HUES64 (cell line): Measurements from ENCODE around the gene HECW1.
"Not testable (repeated sequence)": the region's sequence is repeated elsewhere in the genome, so short reads cannot be mapped to it uniquely, and the experiment has no call there.

Source experiments
- H3K27ac ChIP-seq: 2 replicates; pipeline ENCODE4 v1.7.0; 2013; ENCODE audit warnings: low read depth, low read length, inconsistent platforms
- H3K27me3 ChIP-seq: 2 replicates; pipeline ENCODE4 v1.6.1; 2013; ENCODE audit warnings: mild to moderate bottlenecking, low read length; ENCODE audit not compliant: insufficient read depth
- H3K36me3 ChIP-seq: 2 replicates; pipeline ENCODE4 v1.6.1; 2013; ENCODE audit warnings: mild to moderate bottlenecking, low read length; ENCODE audit not compliant: insufficient read depth
- H3K4me1 ChIP-seq: 2 replicates; pipeline ENCODE4 v1.6.1; 2013; ENCODE audit warnings: mild to moderate bottlenecking, low read length, moderate library complexity; ENCODE audit not compliant: insufficient read depth
- H3K4me3 ChIP-seq: 2 replicates; pipeline ENCODE4 v1.5.1; 2013; ENCODE audit warnings: mild to moderate bottlenecking, low read length, moderate library complexity
- H3K9ac ChIP-seq: 2 replicates; pipeline ENCODE4 v1.6.1; 2013; ENCODE audit warnings: mild to moderate bottlenecking, low read depth, low read length
- H3K9me3 ChIP-seq: 2 replicates; pipeline ENCODE4 v1.6.1; 2013; ENCODE audit warnings: low read depth, low read length; ENCODE audit not compliant: insufficient read depth
- WGBS: fragments of 150-250, 120-280 bp; methylation state at CpG from one replicate; pipeline ENCODE4 v1.1.7; 2013; ENCODE audit warnings: missing lambda C conversion rate; 5-methylcytosine and 5-hydroxymethylcytosine counted together

HECW1 gene

GRCh38 chr7:43470110-43470509 lies 357.7 kb downstream of the HECW1 start:
- WGBS, result 96% methylated on average over 5 of the region's 5 CpGs
- H3K4me3 ChIP-seq, result no peak overlapping the region
- H3K27me3 ChIP-seq, result no peaks in the 10 kb centered on the region
- H3K36me3 ChIP-seq, result no peaks in the 10 kb centered on the region
- no peaks in the 10 kb centered on the region for H3K9me3 ChIP-seq
- H3K9ac ChIP-seq, result no peak overlapping the region
- H3K27ac ChIP-seq, result no peak overlapping the region
- peaks cover 8% of the 10 kb centered on the region; the same call in 1 of the 2 replicates for H3K4me1 ChIP-seq

- H3K4me3 ChIP-seq, result no peak overlapping the region
- WGBS, result no CpG with 5 or more reads among the region's 1 CpG
- H3K36me3 ChIP-seq, result no peaks in the 10 kb centered on the region
- peaks cover 7% of the 10 kb centered on the region for H3K9me3 ChIP-seq
- H3K9ac ChIP-seq, result no peak overlapping the region
- H3K27ac ChIP-seq, result no peak overlapping the region
- H3K4me1 ChIP-seq, result peaks cover 8% of the 10 kb centered on the region; the same call in 1 of the 2 replicates
- no peaks in the 10 kb centered on the region for H3K27me3 ChIP-seq
These were observed 363.5 kb downstream of the HECW1 start for GRCh38 chr7:43475983-43476382.

GRCh38 chr7:43476896-43477295 lies 364.4 kb downstream of the HECW1 start:
- peaks cover 8% of the 10 kb centered on the region; the same call in 1 of the 2 replicates for H3K4me1 ChIP-seq
- no peaks in the 10 kb centered on the region for H3K27me3 ChIP-seq
- peaks cover 7% of the 10 kb centered on the region for H3K9me3 ChIP-seq
- no peak overlapping the region for H3K27ac ChIP-seq
- no peaks in the 10 kb centered on the region for H3K36me3 ChIP-seq
- WGBS, result 100% methylated on average over 2 of the region's 2 CpGs
- no peak overlapping the region for H3K9ac ChIP-seq
- no peak overlapping the region for H3K4me3 ChIP-seq

GRCh38 chr7:43479042-43479441 lies 366.6 kb downstream of the HECW1 start:
- WGBS, result 82% methylated on average over 5 of the region's 6 CpGs

GRCh38 chr7:43479543-43479942 lies 367.1 kb downstream of the HECW1 start:
- Histone ChIP-seq H3K36me3 (no peaks in the 10 kb centered on the region), H3K9me3 (peaks cover 7% of the 10 kb centered on the region), H3K9ac (no peak overlapping the region), H3K4me3 (no peak overlapping the region), H3K4me1 (no peaks in the 10 kb centered on the region), H3K27ac (no peak overlapping the region), H3K27me3 (no peaks in the 10 kb centered on the region)
- WGBS, result 95% methylated on average over 14 of the region's 14 CpGs

More at GRCh38 chr7:43479042-43479441, 366.6 kb downstream of the HECW1 start:
- Histone ChIP-seq H3K36me3 (no peaks in the 10 kb centered on the region), H3K27me3 (no peaks in the 10 kb centered on the region), H3K9ac (no peak overlapping the region), H3K9me3 (peaks cover 7% of the 10 kb centered on the region), H3K27ac (no peak overlapping the region), H3K4me3 (no peak overlapping the region), H3K4me1 (no peaks in the 10 kb centered on the region)

- H3K4me3 ChIP-seq, result no peak overlapping the region
- 100% methylated on average over 3 of the region's 4 CpGs for WGBS
- no peaks in the 10 kb centered on the region for H3K27me3 ChIP-seq
- peaks cover 7% of the 10 kb centered on the region for H3K9me3 ChIP-seq
- H3K9ac ChIP-seq, result no peak overlapping the region
- no peaks in the 10 kb centered on the region for H3K4me1 ChIP-seq
- no peaks in the 10 kb centered on the region for H3K36me3 ChIP-seq
- no peak overlapping the region for H3K27ac ChIP-seq
These were observed 368.1 kb downstream of the HECW1 start for GRCh38 chr7:43480581-43480980.

GRCh38 chr7:43481902-43482678 lies 369.6 kb downstream of the HECW1 start:
- no peaks in the 10 kb centered on the region for H3K36me3 ChIP-seq
- H3K27me3 ChIP-seq, result no peaks in the 10 kb centered on the region
- H3K4me3 ChIP-seq, result no peak overlapping the region
- H3K27ac ChIP-seq, result no peak overlapping the region
- peaks cover 7% of the 10 kb centered on the region for H3K9me3 ChIP-seq
- H3K9ac ChIP-seq, result no peak overlapping the region
- 96% methylated on average over 7 of the region's 8 CpGs for WGBS
- H3K4me1 ChIP-seq, result no peaks in the 10 kb centered on the region

- Histone ChIP-seq H3K4me3 (no peak overlapping the region), H3K27ac (no peak overlapping the region)
- WGBS, result 88% methylated on average over 3 of the region's 5 CpGs
These were observed 370.3 kb downstream of the HECW1 start for GRCh38 chr7:43482679-43483252.

GRCh38 chr7:43484678-43485395 lies 372.4 kb downstream of the HECW1 start:
- no peaks in the 10 kb centered on the region for H3K27me3 ChIP-seq

More at GRCh38 chr7:43482679-43483252, 370.3 kb downstream of the HECW1 start:
- Histone ChIP-seq H3K27me3 (no peaks in the 10 kb centered on the region), H3K9ac (no peak overlapping the region), H3K4me1 (no peaks in the 10 kb centered on the region), H3K36me3 (no peaks in the 10 kb centered on the region), H3K9me3 (peaks cover 7% of the 10 kb centered on the region)

GRCh38 chr7:43485580-43485979 lies 373.1 kb downstream of the HECW1 start:
- H3K9me3 ChIP-seq, result no peaks in the 10 kb centered on the region
- 100% methylated on average over 1 of the region's 2 CpGs for WGBS
- no peak overlapping the region for H3K27ac ChIP-seq
- no peaks in the 10 kb centered on the region for H3K36me3 ChIP-seq
- no peaks in the 10 kb centered on the region for H3K27me3 ChIP-seq
- no peaks in the 10 kb centered on the region for H3K4me1 ChIP-seq
- no peak overlapping the region for H3K9ac ChIP-seq
- no peak overlapping the region for H3K4me3 ChIP-seq

More at GRCh38 chr7:43484678-43485395, 372.4 kb downstream of the HECW1 start:
- H3K9me3 ChIP-seq, result no peaks in the 10 kb centered on the region
- no peak overlapping the region for H3K4me3 ChIP-seq
- no peaks in the 10 kb centered on the region for H3K4me1 ChIP-seq
- no peak overlapping the region for H3K9ac ChIP-seq
- WGBS, result 85% methylated on average over 6 of the region's 6 CpGs
- no peak overlapping the region for H3K27ac ChIP-seq
- H3K36me3 ChIP-seq, result no peaks in the 10 kb centered on the region

- not testable (repeated sequence) for H3K4me3 ChIP-seq, H3K9me3 ChIP-seq, H3K27ac ChIP-seq, H3K27me3 ChIP-seq, H3K9ac ChIP-seq, H3K36me3 ChIP-seq, H3K4me1 ChIP-seq
- 82% methylated on average over 4 of the region's 5 CpGs for WGBS
These were observed 373.6 kb downstream of the HECW1 start for GRCh38 chr7:43486008-43486407.
